Liver (tissue), 9 donors: ENCODE data around the gene METTL8. TPM values are rescaled to one million over a fixed set of nuclear protein-coding genes. Genes with fewer than 3 reads are reported as not detected.

Source experiments
- DNase-seq: peaks from one replicate; pipeline ENCODE4 v3.0.0-alpha.2; 2017; ENCODE audit warnings: low spot score
- H3K27ac ChIP-seq, 2 donors: one replicate each; pipeline ENCODE4 v1.7.0; 2013; ENCODE audit warnings: inconsistent platforms in 2 of 2, low read length in 2 of 2, control low read depth in 1 of 2, low read depth in 1 of 2, mild to moderate bottlenecking in 1 of 2
- H3K27me3 ChIP-seq, 4 donors: one replicate each; pipeline versions ENCODE4 v1.6.1 to v1.7.0; 2013; ENCODE audit warnings: low read length in 3 of 4, inconsistent platforms in 1 of 4, mild to moderate bottlenecking in 1 of 4, moderate library complexity in 1 of 4; ENCODE audit not compliant: control insufficient read depth in 4 of 4, insufficient read depth in 4 of 4
- H3K36me3 ChIP-seq, 4 donors: one replicate each; pipeline versions ENCODE4 v1.6.1 to v1.7.0; 2013; ENCODE audit warnings: low read length in 3 of 4, mild to moderate bottlenecking in 3 of 4, low read depth in 1 of 4, moderate library complexity in 1 of 4; ENCODE audit not compliant: control insufficient read depth in 4 of 4, insufficient read depth in 3 of 4
- H3K4me1 ChIP-seq, 4 donors: one replicate each; pipeline versions ENCODE4 v1.6.1 to v1.7.0; 2013; ENCODE audit warnings: low read length in 3 of 4, mild to moderate bottlenecking in 3 of 4, moderate library complexity in 1 of 4; ENCODE audit not compliant: control insufficient read depth in 4 of 4, insufficient read depth in 4 of 4
- H3K4me3 ChIP-seq, 3 donors: one replicate each; pipeline versions ENCODE4 v1.6.1 to v1.7.0; 2013; ENCODE audit warnings: low read length in 3 of 3, control low read depth in 1 of 3, low read depth in 1 of 3, mild to moderate bottlenecking in 1 of 3
- H3K9ac ChIP-seq, 2 donors: one replicate each; pipeline ENCODE4 v1.7.0; 2013; ENCODE audit warnings: low read length in 2 of 2, mild to moderate bottlenecking in 2 of 2, moderate library complexity in 2 of 2, control low read depth in 1 of 2, low read depth in 1 of 2
- H3K9me3 ChIP-seq, 4 donors: one replicate each; pipeline versions ENCODE4 v1.6.1 to v1.7.0; 2013; ENCODE audit warnings: low read length in 3 of 4; ENCODE audit not compliant: control insufficient read depth in 4 of 4
- ATF3 ChIP-seq: IDR thresholded peaks from 2 replicates; pipeline ENCODE4 v1.6.1; 2016; ENCODE audit warnings: antibody characterized with exemption
- CTCF ChIP-seq: fragments of 150-350 bp; IDR thresholded peaks from 2 replicates; pipeline ENCODE4 v1.5.1; 2017; ENCODE audit warnings: improper control_type of control experiment, low read depth, low read length; ENCODE audit not compliant: missing input control
- EGR1 ChIP-seq, 2 donors: IDR thresholded peaks; 2 replicates each; pipeline ENCODE4 v1.6.1; 2016 to 2018; ENCODE audit warnings: antibody characterized with exemption in 2 of 2, low read depth in 2 of 2
- FOXA2 ChIP-seq: IDR thresholded peaks from 2 replicates; pipeline ENCODE4 v1.6.1; 2016; ENCODE audit warnings: antibody characterized with exemption
- GABPA ChIP-seq, 2 donors: IDR thresholded peaks in 1 of 2; conservative IDR thresholded peaks in 1 of 2; 2 replicates each; pipeline ENCODE4 v1.6.1; 2016; ENCODE audit warnings: antibody characterized with exemption in 2 of 2, mild to moderate bottlenecking in 1 of 2, moderate library complexity in 1 of 2
- HNF4A ChIP-seq, 2 donors: conservative IDR thresholded peaks; 2 replicates each; pipeline ENCODE4 v1.6.1; 2016; ENCODE audit warnings: antibody characterized with exemption in 2 of 2, mild to moderate bottlenecking in 2 of 2
- HNF4G ChIP-seq: IDR thresholded peaks from 2 replicates; pipeline ENCODE4 v1.6.1; 2016; ENCODE audit warnings: antibody characterized with exemption
- JUND ChIP-seq, 2 donors: IDR thresholded peaks; 2 replicates each; pipeline ENCODE4 v1.6.1; 2016; ENCODE audit warnings: antibody characterized with exemption in 2 of 2
- MAX ChIP-seq: IDR thresholded peaks from 2 replicates; pipeline ENCODE4 v1.6.1; 2016; ENCODE audit warnings: antibody characterized with exemption
- NR2F2 ChIP-seq: IDR thresholded peaks from 2 replicates; pipeline ENCODE4 v1.6.1; 2016; ENCODE audit warnings: antibody characterized with exemption
- RAD21 ChIP-seq, 2 donors: IDR thresholded peaks; 2 replicates each; pipeline ENCODE4 v1.6.1; 2016; ENCODE audit warnings: antibody characterized with exemption in 2 of 2, mild to moderate bottlenecking in 2 of 2
- SP1 ChIP-seq: IDR thresholded peaks from 2 replicates; pipeline ENCODE4 v1.6.1; 2018; ENCODE audit warnings: antibody characterized with exemption, mild to moderate bottlenecking
- YY1 ChIP-seq: IDR thresholded peaks from 2 replicates; pipeline ENCODE4 v1.6.1; 2016; ENCODE audit warnings: antibody characterized with exemption, mild to moderate bottlenecking
- WGBS: extraction: QIAGEN DNeasy Blood & Tissue Kit; methylation state at CpG from one replicate; pipeline ENCODE4 v1.1.7; 2013; 5-methylcytosine and 5-hydroxymethylcytosine counted together
- polyA plus RNA-seq, 2 donors: library from polyadenylated mRNA; stranded (reverse) in 1 of 2; unstranded in 1 of 2; fragments of 200-250 nt in 1 of 2; fragments of >200 nt in 1 of 2; fragmentation: Nextera tagmentation in 1 of 2; extraction: Ambion mirVana in 1 of 2; gene quantifications; one replicate each; pipeline versions ENCODE4 v1.2.1 to v1.2.3, GENCODE V29; 2013 to 2015
- total RNA-seq, 2 donors: library from RNA; depleted of rRNA; stranded (reverse); fragments of >200 nt; gene quantifications; one replicate each; pipeline ENCODE4 v1.2.3, GENCODE V29; 2014
- TF ChIP-seq, protein P1 (sequence below): IDR thresholded peaks from 2 replicates; pipeline ENCODE4 v1.6.1; 2016; ENCODE audit warnings: antibody characterized with exemption, mild to moderate bottlenecking
- TF ChIP-seq, protein P2 (sequence below): IDR thresholded peaks from 2 replicates; pipeline ENCODE4 v1.6.1; 2016; ENCODE audit warnings: antibody characterized with exemption
- donor health status: healthy.
- donor health status: healthy.
- donor health status: healthy.
- donor health status: healthy.
- donor health status: healthy.

Gene METTL8
- total and polyA plus RNA-seq, 4 donors, result 3.6 to 8.1 (median 5.9) TPM

- TF ChIP-seq, protein P1, sequence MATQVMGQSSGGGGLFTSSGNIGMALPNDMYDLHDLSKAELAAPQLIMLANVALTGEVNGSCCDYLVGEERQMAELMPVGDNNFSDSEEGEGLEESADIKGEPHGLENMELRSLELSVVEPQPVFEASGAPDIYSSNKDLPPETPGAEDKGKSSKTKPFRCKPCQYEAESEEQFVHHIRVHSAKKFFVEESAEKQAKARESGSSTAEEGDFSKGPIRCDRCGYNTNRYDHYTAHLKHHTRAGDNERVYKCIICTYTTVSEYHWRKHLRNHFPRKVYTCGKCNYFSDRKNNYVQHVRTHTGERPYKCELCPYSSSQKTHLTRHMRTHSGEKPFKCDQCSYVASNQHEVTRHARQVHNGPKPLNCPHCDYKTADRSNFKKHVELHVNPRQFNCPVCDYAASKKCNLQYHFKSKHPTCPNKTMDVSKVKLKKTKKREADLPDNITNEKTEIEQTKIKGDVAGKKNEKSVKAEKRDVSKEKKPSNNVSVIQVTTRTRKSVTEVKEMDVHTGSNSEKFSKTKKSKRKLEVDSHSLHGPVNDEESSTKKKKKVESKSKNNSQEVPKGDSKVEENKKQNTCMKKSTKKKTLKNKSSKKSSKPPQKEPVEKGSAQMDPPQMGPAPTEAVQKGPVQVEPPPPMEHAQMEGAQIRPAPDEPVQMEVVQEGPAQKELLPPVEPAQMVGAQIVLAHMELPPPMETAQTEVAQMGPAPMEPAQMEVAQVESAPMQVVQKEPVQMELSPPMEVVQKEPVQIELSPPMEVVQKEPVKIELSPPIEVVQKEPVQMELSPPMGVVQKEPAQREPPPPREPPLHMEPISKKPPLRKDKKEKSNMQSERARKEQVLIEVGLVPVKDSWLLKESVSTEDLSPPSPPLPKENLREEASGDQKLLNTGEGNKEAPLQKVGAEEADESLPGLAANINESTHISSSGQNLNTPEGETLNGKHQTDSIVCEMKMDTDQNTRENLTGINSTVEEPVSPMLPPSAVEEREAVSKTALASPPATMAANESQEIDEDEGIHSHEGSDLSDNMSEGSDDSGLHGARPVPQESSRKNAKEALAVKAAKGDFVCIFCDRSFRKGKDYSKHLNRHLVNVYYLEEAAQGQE, result no peak
- no peak for TF ChIP-seq HNF4G
Measured at GRCh38 chr2:171316755-171317337, 116.9 kb downstream of the METTL8 start (continued).

DNA sequence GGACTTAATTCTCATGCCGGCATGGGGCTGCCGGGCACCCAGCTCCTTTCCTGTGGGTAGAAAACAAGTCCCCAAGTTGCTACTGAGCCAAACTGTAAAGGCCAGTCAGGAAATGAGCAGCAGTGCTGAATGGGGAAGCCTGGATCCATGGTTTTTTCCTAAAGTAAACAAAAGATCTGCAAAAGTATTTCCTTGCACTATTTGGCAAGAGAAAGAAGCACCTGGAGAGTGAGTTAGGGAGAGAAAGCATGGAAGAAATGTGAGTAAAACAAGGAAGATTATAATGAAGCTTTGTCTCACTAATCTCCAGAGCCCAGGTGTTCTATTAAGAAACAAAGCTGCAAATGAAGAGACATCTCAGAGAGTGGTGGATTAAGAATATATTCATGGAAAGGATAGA, 117.6 kb downstream of the METTL8 start:
- Histone ChIP-seq H3K27ac (no peak overlapping the region), H3K9me3 (no peaks in the 10 kb centered on the region), H3K9ac (no peak overlapping the region), H3K36me3 (no peaks in the 10 kb centered on the region), H3K27me3 (no peaks in the 10 kb centered on the region), H3K4me1 (no peaks in the 10 kb centered on the region), H3K4me3 (no peak overlapping the region)
- no peak for DNase-seq
- WGBS, result 66% methylated on average over 2 of the region's 2 CpGs
- TF ChIP-seq MAX, result no peak
- no peak for TF ChIP-seq SP1
- TF ChIP-seq YY1, result no peak
- no peak for TF ChIP-seq EGR1 (IDR thresholded peaks at IDR 0.05; ENCODE audit: low read depth in 2 of 2)
- TF ChIP-seq FOXA2, result no peak
- TF ChIP-seq HNF4A (conservative IDR thresholded peaks at IDR 0.05), result no peak
- TF ChIP-seq CTCF, result no peak
- TF ChIP-seq NR2F2, result no peak
- no peak for TF ChIP-seq RAD21 (IDR thresholded peaks at IDR 0.05)
- TF ChIP-seq, protein P1, result no peak
- TF ChIP-seq, protein P2, sequence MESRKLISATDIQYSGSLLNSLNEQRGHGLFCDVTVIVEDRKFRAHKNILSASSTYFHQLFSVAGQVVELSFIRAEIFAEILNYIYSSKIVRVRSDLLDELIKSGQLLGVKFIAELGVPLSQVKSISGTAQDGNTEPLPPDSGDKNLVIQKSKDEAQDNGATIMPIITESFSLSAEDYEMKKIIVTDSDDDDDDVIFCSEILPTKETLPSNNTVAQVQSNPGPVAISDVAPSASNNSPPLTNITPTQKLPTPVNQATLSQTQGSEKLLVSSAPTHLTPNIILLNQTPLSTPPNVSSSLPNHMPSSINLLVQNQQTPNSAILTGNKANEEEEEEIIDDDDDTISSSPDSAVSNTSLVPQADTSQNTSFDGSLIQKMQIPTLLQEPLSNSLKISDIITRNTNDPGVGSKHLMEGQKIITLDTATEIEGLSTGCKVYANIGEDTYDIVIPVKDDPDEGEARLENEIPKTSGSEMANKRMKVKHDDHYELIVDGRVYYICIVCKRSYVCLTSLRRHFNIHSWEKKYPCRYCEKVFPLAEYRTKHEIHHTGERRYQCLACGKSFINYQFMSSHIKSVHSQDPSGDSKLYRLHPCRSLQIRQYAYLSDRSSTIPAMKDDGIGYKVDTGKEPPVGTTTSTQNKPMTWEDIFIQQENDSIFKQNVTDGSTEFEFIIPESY, result no peak
- TF ChIP-seq ATF3, result no peak
- no peak for TF ChIP-seq GABPA (IDR thresholded peaks at IDR 0.05 in 1 of 2, conservative IDR thresholded peaks at IDR 0.05 in 1 of 2)
- no peak for TF ChIP-seq HNF4G
- no peak for TF ChIP-seq JUND (IDR thresholded peaks at IDR 0.05)
